Activated CD8-positive, alpha-beta memory T cell treated with anti-CD3 and anti-CD28 coated beads for 1 hour (primary cell): ENCODE data around the gene PYGL.
"Not testable (repeated sequence)": the region's sequence is repeated elsewhere in the genome, so short reads cannot be mapped to it uniquely, and the experiment has no call there.

Experiments
- DNase-seq, 2 donors: peaks; one replicate each; pipeline ENCODE4 v3.0.0-alpha.2; 2020; ENCODE audit warnings: low read depth in 1 of 2; ENCODE audit errors: extremely low read depth in 1 of 2

Gene PYGL

GRCh38 chr14:50943943-50944646 lies at the start of gene PYGL:
Gene PYGL (minus strand): TSS chr14:50944483. CDS start chr14:50944403, 80 bp downstream.
- DNase-seq: no peak

- DNase-seq: no peak
Measured at GRCh38 chr14:50985859-50986331, 41.6 kb upstream of the PYGL start.

GRCh38 chr14:50985124-50985858 lies 41.0 kb upstream of the PYGL start:
- DNase-seq: no peak

GRCh38 chr14:50984036-50984710 lies 39.9 kb upstream of the PYGL start:
- no peak for DNase-seq

- DNase-seq: no peak
Measured at GRCh38 chr14:50979941-50980850, 35.9 kb upstream of the PYGL start.

- no peak for DNase-seq
Measured at GRCh38 chr14:50978888-50979287, 34.6 kb upstream of the PYGL start.

GRCh38 chr14:50978529-50978871 lies 34.2 kb upstream of the PYGL start:
- no peak for DNase-seq

GRCh38 chr14:50977863-50978528 lies 33.7 kb upstream of the PYGL start:
- no peak for DNase-seq

GRCh38 chr14:50974118-50974517 lies 29.8 kb upstream of the PYGL start:
- DNase-seq: no peak

GRCh38 chr14:50972734-50973133 lies 28.5 kb upstream of the PYGL start:
- no peak for DNase-seq

- DNase-seq: no peak
Measured at GRCh38 chr14:50970886-50971781, 26.9 kb upstream of the PYGL start.

- DNase-seq: no peak
Measured at GRCh38 chr14:50967790-50968189, 23.5 kb upstream of the PYGL start.

- DNase-seq: no peak
Measured at GRCh38 chr14:50967103-50967502, 22.8 kb upstream of the PYGL start.

GRCh38 chr14:50964683-50965390 lies 20.6 kb upstream of the PYGL start:
- DNase-seq: no peak

- no peak for DNase-seq
Measured at GRCh38 chr14:50963919-50964318, 19.6 kb upstream of the PYGL start.

- no peak for DNase-seq
Measured at GRCh38 chr14:50961605-50962221, 17.4 kb upstream of the PYGL start.

GRCh38 chr14:50957296-50957695 lies 13.0 kb upstream of the PYGL start:
- DNase-seq: no peak

- not testable (repeated sequence) for DNase-seq
Measured at GRCh38 chr14:50956421-50956820, 12.1 kb upstream of the PYGL start.
